Activated CD8-positive, alpha-beta T cell treated with anti-CD3 and anti-CD28 coated beads for 36 hours (primary cell): ENCODE measurements around the gene ANGPT4. TPM values are rescaled to one million over a fixed set of nuclear protein-coding genes. Genes with fewer than 3 reads are reported as not detected.
"Not testable (repeated sequence)": the region's sequence is repeated elsewhere in the genome, so short reads cannot be mapped to it uniquely, and the experiment has no call there.

Experiments
- ATAC-seq: fragments of 200-7000 bp; cut with Tn5 transposase; one replicate; pipeline ENCODE4 v1.10.0; 2021; ENCODE audit warnings: mild to moderate bottlenecking, moderate library complexity
- CTCF ChIA-PET: fragments of 350-600 bp; sonication (Branson Sonifier 250); formaldehyde crosslinking; loops from one replicate; lab custom pipeline; 2021; ENCODE audit warnings: antibody characterized with exemption; lab: Charles Lee
- POLR2A ChIA-PET: fragments of 350-600 bp; sonication (Branson Sonifier 250); formaldehyde crosslinking; loops from one replicate; lab custom pipeline; 2021; ENCODE audit warnings: antibody characterized with exemption; lab: Charles Lee
- DNase-seq: peaks from one replicate; pipeline ENCODE4 v3.0.0-alpha.2; 2020
- H3K27ac Mint-ChIP-seq: one replicate; pipeline ENCODE4 v1.8.0; 2021; ENCODE audit warnings: mild to moderate bottlenecking, mixed read lengths
- H3K27me3 Mint-ChIP-seq: one replicate; pipeline ENCODE4 v1.8.0; 2021; ENCODE audit warnings: mixed read lengths
- H3K36me3 Mint-ChIP-seq: one replicate; pipeline ENCODE4 v1.8.0; 2021; ENCODE audit warnings: low read depth, mixed read lengths
- H3K4me1 Mint-ChIP-seq: one replicate; pipeline ENCODE4 v1.8.0; 2021; ENCODE audit warnings: low read depth, mixed read lengths
- H3K4me3 Mint-ChIP-seq: one replicate; pipeline ENCODE4 v1.8.0; 2021; ENCODE audit warnings: mild to moderate bottlenecking, moderate library complexity, mixed read lengths
- H3K9me3 Mint-ChIP-seq: one replicate; pipeline ENCODE4 v1.8.0; 2021; ENCODE audit warnings: mixed read lengths
- intact Hi-C: fragments of 100-400 bp; cut with micrococcal nuclease; formaldehyde crosslinking; loops from one replicate; pipeline ENCODE4 v1.10.0; 2022
- total RNA-seq, 2 experiments: library from RNA; stranded (reverse); gene quantifications; one replicate each; pipeline ENCODE4 v1.2.3, GENCODE V29; 2021
- TF ChIP-seq, protein P1 (sequence below): fragments of 200-600 bp; IDR thresholded peaks from one replicate; pipeline ENCODE4 v1.8.0; 2022; ENCODE audit warnings: antibody characterized with exemption, mild to moderate bottlenecking

Gene ANGPT4
- total RNA-seq, 2 experiments from 2014 or later, result not detected

DNA sequence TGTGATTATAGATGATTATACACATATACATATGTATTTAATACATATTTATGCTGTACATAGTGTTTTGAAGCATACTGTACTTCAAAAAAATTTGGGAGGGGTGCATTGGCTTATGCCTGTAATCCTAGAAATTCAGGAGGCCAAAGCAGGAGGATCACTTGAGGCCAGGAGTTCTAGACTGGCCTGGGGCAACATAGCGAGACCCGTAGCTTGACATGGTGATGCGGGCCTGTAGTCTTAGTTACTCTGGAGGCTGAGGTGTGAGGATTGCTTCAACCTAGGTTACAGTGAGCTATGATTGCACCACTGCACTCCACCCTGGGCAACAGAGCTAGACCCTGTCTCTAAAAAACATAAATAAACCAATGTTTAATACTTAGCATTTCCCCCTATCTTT lies 84.2 kb downstream of the ANGPT4 start:
- CTCF ChIA-PET, result interaction anchor here (1.1 to 5.4 kb wide), 5 partner anchors 15 to 127 kb away, joined by 3 to 39 read pairs (median 15); no protein-coding TSS in a partner anchor
- H3K4me1 Mint-ChIP-seq, result peaks cover 26% of the 10 kb centered on the region
- H3K27ac Mint-ChIP-seq, result no peak overlapping the region
- H3K4me3 Mint-ChIP-seq, result no peak overlapping the region
- POLR2A ChIA-PET, result interaction anchor here (2.0 to 2.2 kb wide), 2 partner anchors 15 to 17 kb away, joined by 6 to 8 read pairs; no protein-coding TSS in a partner anchor
- TF ChIP-seq, protein P1, sequence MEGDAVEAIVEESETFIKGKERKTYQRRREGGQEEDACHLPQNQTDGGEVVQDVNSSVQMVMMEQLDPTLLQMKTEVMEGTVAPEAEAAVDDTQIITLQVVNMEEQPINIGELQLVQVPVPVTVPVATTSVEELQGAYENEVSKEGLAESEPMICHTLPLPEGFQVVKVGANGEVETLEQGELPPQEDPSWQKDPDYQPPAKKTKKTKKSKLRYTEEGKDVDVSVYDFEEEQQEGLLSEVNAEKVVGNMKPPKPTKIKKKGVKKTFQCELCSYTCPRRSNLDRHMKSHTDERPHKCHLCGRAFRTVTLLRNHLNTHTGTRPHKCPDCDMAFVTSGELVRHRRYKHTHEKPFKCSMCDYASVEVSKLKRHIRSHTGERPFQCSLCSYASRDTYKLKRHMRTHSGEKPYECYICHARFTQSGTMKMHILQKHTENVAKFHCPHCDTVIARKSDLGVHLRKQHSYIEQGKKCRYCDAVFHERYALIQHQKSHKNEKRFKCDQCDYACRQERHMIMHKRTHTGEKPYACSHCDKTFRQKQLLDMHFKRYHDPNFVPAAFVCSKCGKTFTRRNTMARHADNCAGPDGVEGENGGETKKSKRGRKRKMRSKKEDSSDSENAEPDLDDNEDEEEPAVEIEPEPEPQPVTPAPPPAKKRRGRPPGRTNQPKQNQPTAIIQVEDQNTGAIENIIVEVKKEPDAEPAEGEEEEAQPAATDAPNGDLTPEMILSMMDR, result no peak
- DNase-seq (no peak), ATAC-seq (no peak)
- intact Hi-C loops, result no loop called here
- no peaks in the 10 kb centered on the region for H3K9me3 Mint-ChIP-seq
- H3K36me3 Mint-ChIP-seq, result peaks cover 3% of the 10 kb centered on the region
- no peaks in the 10 kb centered on the region for H3K27me3 Mint-ChIP-seq

DNA sequence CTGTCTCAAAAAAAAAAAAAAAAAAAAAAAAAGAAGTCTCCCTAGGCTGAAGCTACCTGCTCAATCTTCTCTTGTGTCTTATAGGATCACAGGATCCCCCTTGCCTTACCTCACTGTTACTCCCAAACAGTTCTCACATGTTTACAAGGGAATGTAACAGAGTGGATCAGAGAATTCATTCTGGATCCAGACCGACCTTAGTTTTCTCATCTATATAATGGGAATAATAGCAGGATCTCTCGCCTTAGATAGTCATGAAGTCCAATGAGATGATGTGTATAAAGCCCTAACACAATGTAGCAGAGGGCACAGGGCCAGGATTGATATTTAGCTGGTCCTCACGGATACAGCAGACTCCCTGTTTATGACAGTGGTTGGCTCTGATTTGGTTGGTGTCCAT lies 84.9 kb downstream of the ANGPT4 start:
- Mint-ChIP-seq H3K36me3 (no peaks in the 10 kb centered on the region), H3K9me3 (no peaks in the 10 kb centered on the region)

DNA sequence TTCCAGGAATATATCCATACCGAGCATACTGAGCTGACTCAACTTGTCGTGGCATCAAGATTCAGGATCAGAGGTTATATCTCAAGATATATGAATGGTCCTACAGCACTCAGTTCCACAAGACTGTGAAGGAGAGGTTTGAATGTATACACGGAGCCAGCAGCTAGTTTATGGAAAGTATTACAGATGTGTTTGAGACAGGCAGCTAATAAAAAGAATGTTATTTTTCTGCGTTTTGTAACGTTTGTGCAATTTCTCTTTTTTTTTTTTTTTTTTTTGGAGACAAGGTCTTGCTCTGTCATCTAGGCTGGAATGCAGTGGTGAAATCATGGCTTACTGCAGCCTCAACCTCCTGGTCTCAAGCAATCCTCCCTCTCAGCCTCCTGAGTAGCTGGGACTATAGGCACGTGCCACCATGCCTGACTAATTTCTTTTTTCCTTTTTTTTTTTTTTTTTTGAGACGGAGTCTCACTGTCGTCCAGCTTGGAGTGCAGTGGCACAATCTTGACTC lies 86.1 kb downstream of the ANGPT4 start:
- TF ChIP-seq, protein P1, result no peak
- POLR2A ChIA-PET, result interaction anchor here (2.2 kb wide), 1 partner anchor 19 kb away, joined by 6 read pairs; no protein-coding TSS in a partner anchor
- Mint-ChIP-seq H3K4me1 (peaks cover 10% of the 10 kb centered on the region), H3K9me3 (no peaks in the 10 kb centered on the region), H3K27ac (no peak overlapping the region), H3K4me3 (no peak overlapping the region), H3K27me3 (no peaks in the 10 kb centered on the region), H3K36me3 (no peaks in the 10 kb centered on the region)
- intact Hi-C loops, result no loop called here
- DNase-seq (no peak), ATAC-seq (no peak)
- CTCF ChIA-PET, result interaction anchor here (3.4 to 5.4 kb wide), 2 partner anchors 13 to 127 kb away, joined by 15 to 39 read pairs; no protein-coding TSS in a partner anchor

More for the DNA sequence above, 84.9 kb downstream of the ANGPT4 start:
- intact Hi-C loops, result no loop called here
- H3K4me1 Mint-ChIP-seq, result peaks cover 20% of the 10 kb centered on the region
- TF ChIP-seq, protein P1, result no peak
- POLR2A ChIA-PET, result interaction anchor here (2.2 kb wide), 1 partner anchor 17 kb away, joined by 6 read pairs; no protein-coding TSS in a partner anchor
- no peak overlapping the region for H3K27ac Mint-ChIP-seq
- DNase-seq (no peak), ATAC-seq (no peak)
- CTCF ChIA-PET, result interaction anchor here (3.4 to 5.4 kb wide), 2 partner anchors 14 to 126 kb away, joined by 15 to 39 read pairs; no protein-coding TSS in a partner anchor
- no peak overlapping the region for H3K4me3 Mint-ChIP-seq
- H3K27me3 Mint-ChIP-seq, result no peaks in the 10 kb centered on the region

- peaks cover 5% of the 10 kb centered on the region for H3K4me1 Mint-ChIP-seq
- H3K27me3 Mint-ChIP-seq, result no peaks in the 10 kb centered on the region
- DNase-seq (no peak), ATAC-seq (no peak)
- no peak overlapping the region for H3K27ac Mint-ChIP-seq
- POLR2A ChIA-PET, result interaction anchor here (2.2 kb wide), 1 partner anchor 19 kb away, joined by 6 read pairs; no protein-coding TSS in a partner anchor
- no peaks in the 10 kb centered on the region for H3K36me3 Mint-ChIP-seq
- no peaks in the 10 kb centered on the region for H3K9me3 Mint-ChIP-seq
- intact Hi-C loops, result no loop called here
- TF ChIP-seq, protein P1, result no peak
- H3K4me3 Mint-ChIP-seq, result no peak overlapping the region
- CTCF ChIA-PET, result interaction anchor here (3.4 kb wide), 1 partner anchor 127 kb away, joined by 15 read pairs; no protein-coding TSS in a partner anchor
Measured at GRCh38 chr20:829551-829950, 86.6 kb downstream of the ANGPT4 start.

DNA sequence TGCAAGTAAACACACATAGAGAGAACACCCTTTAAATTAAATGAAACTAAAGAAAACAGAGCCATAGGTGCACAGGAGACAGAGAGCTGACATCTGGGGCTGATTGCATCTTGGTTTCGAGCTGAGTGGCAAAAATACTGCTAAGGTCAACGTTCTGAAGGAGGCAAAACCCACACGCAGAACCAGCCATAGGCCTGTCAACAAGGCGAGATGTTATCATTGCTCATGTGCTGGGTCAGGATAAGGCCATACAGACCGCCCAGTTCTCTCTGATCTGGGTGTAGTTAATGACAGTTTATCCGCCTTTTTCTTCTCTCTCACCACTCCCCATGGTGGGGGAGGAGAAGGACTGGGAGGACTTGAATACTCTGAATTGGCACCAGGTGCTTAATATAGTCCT lies 87.1 kb downstream of the ANGPT4 start:
- POLR2A ChIA-PET, result no interaction called here

GRCh38 chr20:827981-828380 lies 88.2 kb downstream of the ANGPT4 start:
- H3K27me3 Mint-ChIP-seq, POLR2A ChIA-PET, ATAC-seq, H3K4me3 Mint-ChIP-seq, DNase-seq, H3K36me3 Mint-ChIP-seq, H3K9me3 Mint-ChIP-seq, CTCF ChIA-PET, H3K4me1 Mint-ChIP-seq, H3K27ac Mint-ChIP-seq, intact Hi-C loops: not testable (repeated sequence)

More for the DNA sequence above, 87.1 kb downstream of the ANGPT4 start:
- H3K36me3 Mint-ChIP-seq, result no peaks in the 10 kb centered on the region
- H3K4me3 Mint-ChIP-seq, result no peak overlapping the region
- peaks cover 5% of the 10 kb centered on the region for H3K4me1 Mint-ChIP-seq
- no peaks in the 10 kb centered on the region for H3K27me3 Mint-ChIP-seq
- no peak overlapping the region for H3K27ac Mint-ChIP-seq
- CTCF ChIA-PET, result interaction anchor here (3.4 kb wide), 1 partner anchor 128 kb away, joined by 15 read pairs; no protein-coding TSS in a partner anchor
- TF ChIP-seq, protein P1, result no peak
- intact Hi-C loops, result no loop called here
- DNase-seq (no peak), ATAC-seq (no peak)
- no peaks in the 10 kb centered on the region for H3K9me3 Mint-ChIP-seq
